Ectodermal cell (in vitro differentiated cells): ENCODE results near the gene NOP56. TPM values are rescaled to one million over a fixed set of nuclear protein-coding genes. Genes with fewer than 3 reads are reported as not detected.

ENCODE experiments used
- H3K27ac ChIP-seq: 2 replicates; pipeline ENCODE4 v1.7.0; 2013; ENCODE audit warnings: mild to moderate bottlenecking, low read depth, low read length; ENCODE audit not compliant: insufficient read depth, poor library complexity, severe bottlenecking
- H3K27me3 ChIP-seq: 2 replicates; pipeline ENCODE4 v1.7.0; 2013; ENCODE audit warnings: mild to moderate bottlenecking, low read length; ENCODE audit not compliant: insufficient read depth, control insufficient read depth, poor library complexity, severe bottlenecking
- H3K36me3 ChIP-seq: one replicate; pipeline ENCODE4 v1.7.0; 2013; ENCODE audit warnings: low read length; ENCODE audit not compliant: control insufficient read depth, insufficient read depth
- H3K4me1 ChIP-seq: one replicate; pipeline ENCODE4 v1.7.0; 2013; ENCODE audit warnings: low read length; ENCODE audit not compliant: control insufficient read depth, insufficient read depth
- H3K4me3 ChIP-seq: 2 replicates; pipeline ENCODE4 v1.7.0; 2013; ENCODE audit warnings: low read depth, low read length, control low read depth; ENCODE audit not compliant: insufficient read depth
- H3K9me3 ChIP-seq: 2 replicates; pipeline ENCODE4 v1.7.0; 2013; ENCODE audit warnings: mild to moderate bottlenecking, low read length, moderate library complexity; ENCODE audit not compliant: control insufficient read depth
- WGBS, 2 experiments: methylation state at CpG; one replicate each; pipeline ENCODE4 v1.1.7; 2013; ENCODE audit warnings: missing lambda C conversion rate in 2 of 2; 5-methylcytosine and 5-hydroxymethylcytosine counted together
- polyA plus RNA-seq, 4 experiments: library from polyadenylated mRNA; stranded (reverse); fragments of 50-300 nt; gene quantifications; one replicate each; pipeline ENCODE4 v1.2.3, GENCODE V29; 2013

Gene NOP56, protein sequence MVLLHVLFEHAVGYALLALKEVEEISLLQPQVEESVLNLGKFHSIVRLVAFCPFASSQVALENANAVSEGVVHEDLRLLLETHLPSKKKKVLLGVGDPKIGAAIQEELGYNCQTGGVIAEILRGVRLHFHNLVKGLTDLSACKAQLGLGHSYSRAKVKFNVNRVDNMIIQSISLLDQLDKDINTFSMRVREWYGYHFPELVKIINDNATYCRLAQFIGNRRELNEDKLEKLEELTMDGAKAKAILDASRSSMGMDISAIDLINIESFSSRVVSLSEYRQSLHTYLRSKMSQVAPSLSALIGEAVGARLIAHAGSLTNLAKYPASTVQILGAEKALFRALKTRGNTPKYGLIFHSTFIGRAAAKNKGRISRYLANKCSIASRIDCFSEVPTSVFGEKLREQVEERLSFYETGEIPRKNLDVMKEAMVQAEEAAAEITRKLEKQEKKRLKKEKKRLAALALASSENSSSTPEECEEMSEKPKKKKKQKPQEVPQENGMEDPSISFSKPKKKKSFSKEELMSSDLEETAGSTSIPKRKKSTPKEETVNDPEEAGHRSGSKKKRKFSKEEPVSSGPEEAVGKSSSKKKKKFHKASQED
- polyA plus RNA-seq (2013, experiment 1 of 4): 346 TPM
- 315 TPM for polyA plus RNA-seq (2013, experiment 2 of 4)
- polyA plus RNA-seq (2013, experiment 3 of 4): 297 TPM
- 300 TPM for polyA plus RNA-seq (2013, experiment 4 of 4)

DNA sequence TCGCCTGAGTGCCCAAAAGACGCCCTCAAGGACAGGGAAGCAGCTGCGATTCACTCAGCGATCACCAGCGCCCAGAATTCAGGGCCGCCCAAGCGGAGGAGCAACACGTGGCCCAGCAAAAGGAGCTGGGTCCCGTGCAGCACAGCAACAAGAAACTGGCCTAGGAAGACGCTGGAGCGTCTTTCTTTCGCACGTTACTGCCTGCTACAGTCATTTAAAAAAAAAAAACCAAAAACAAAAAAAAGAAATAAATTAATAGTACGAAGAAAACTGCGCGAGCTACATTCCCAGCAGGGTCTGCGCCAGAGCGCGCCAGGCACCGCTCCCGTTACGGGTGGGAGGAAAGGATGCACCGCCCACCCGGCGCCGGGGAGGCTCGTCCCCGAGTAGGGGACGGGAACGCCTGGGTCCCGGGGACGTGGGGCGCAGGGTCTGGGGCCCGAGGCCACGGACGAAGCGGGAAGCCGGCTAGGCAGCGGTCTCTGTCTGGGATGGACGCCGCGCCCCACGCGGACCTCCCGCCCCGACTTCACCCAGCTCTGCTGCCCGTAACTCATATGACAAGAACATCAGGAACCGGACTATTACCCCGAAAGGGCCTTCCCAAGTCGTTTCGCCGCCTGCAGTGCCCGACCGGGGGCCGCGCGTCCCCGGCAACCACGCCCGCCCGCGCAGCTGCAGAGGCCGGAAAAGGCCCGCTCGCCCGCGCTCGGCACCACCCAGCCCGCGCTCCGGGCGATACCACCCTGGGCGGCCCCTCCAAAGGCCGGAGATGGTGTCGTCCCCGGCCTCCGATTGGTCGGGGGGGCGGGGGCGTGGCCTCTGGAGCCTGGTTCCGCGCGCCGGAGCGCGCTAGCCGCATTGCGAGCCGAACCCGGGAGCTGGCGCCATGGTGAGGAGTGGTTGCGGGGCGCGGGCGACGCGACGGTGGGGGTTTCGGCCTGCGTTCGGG lies at the start of gene NOP56:
TSS of gene NOP56 (plus strand) at position 861 of the 952 bp plus-strand sequence. CDS start at position 890, 29 bp downstream.
- H3K27ac ChIP-seq: peak within 1 kb of the TSS; percentile 91
- WGBS, 2 experiments: 0% methylated on average over 98 to 101 of the region's 101 CpGs
- H3K9me3 ChIP-seq: no peaks in the 10 kb centered on the region
- H3K4me3 ChIP-seq: peak within 1 kb of the TSS; percentile 90
- peaks cover 33% of the 10 kb centered on the region for H3K36me3 ChIP-seq
- H3K4me1 ChIP-seq: peaks cover 15% of the 10 kb centered on the region
- no peaks in the 10 kb centered on the region for H3K27me3 ChIP-seq

DNA sequence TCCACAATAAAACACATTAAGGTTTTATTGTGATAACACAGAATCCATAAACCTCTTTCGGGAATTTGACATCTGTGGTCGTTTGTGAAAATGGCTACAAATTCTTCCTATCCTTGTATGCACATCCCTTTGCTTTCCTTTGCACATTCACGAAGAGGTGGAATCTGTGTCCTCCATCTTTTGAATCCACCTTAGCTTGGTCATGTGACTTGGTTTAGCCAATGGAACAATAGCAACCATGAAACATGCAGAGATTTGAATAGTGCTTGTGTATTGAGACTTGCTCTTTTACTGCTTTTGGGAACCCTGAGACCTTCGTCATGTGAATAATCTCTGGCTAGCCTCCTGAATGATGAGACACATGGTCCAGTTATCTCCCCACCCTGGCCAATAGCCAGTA lies 49.7 kb upstream of the NOP56 start:
- Histone ChIP-seq H3K4me1 (no peaks in the 10 kb centered on the region), H3K27ac (no peak overlapping the region), H3K27me3 (no peaks in the 10 kb centered on the region), H3K4me3 (no peak overlapping the region), H3K36me3 (no peaks in the 10 kb centered on the region), H3K9me3 (no peaks in the 10 kb centered on the region)
- WGBS, 2 experiments: 94 to 95% methylated on average over 4 of the region's 4 CpGs

DNA sequence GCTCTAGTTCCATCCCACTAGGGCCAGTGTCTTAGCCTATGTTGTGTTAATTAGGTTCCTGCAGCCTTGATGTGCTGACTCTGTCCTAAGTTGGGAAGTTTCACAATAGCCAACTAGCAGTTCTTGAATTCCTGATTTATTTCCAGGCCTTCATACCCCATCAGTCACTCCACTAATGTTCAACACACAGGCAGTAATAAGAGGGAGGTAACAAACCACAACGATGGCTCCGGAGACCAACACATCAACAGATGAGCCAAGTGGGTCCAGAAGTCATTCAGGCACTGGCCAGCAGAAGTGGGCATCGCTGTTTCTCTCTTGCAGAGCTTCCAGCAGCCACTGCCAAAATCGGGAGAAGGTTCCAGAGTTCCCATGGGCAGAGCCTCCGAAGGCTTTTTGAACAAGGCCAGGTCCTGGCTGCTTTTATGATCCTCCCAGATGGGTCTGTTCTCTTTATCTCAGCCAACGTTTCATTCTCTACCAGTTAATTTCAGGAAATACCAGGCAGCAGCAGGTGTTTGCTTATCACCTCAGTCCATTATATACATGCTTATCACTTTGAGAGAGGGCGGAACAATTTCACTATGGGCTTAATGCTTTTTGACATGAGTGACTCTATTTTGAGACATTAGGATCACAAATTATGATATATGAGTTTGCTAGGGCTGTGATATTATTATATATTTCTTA lies 48.5 kb upstream of the NOP56 start:
- no peak overlapping the region for H3K4me3 ChIP-seq
- H3K27me3 ChIP-seq: no peaks in the 10 kb centered on the region
- WGBS, 2 experiments: 89% methylated on average over 6 to 7 of the region's 7 CpGs
- no peaks in the 10 kb centered on the region for H3K9me3 ChIP-seq
- H3K27ac ChIP-seq: no peak overlapping the region
- no peaks in the 10 kb centered on the region for H3K36me3 ChIP-seq
- H3K4me1 ChIP-seq: no peaks in the 10 kb centered on the region

DNA sequence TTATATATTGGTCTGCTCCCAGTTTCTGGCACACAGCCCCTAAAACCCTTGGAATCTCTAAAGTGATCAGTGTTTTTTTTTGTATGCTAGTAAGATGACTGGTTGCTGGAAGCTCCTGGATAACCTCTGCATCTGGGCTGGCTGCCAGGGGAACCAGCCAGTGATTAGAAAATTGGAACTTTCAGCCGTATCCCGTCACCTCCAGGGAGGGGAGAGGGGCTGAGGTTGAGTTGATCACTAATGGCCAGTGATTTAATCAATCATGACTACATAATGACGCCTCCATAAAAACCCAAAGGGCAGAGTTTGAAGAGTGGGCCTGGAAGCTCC lies 48.0 kb upstream of the NOP56 start:
- H3K4me3 ChIP-seq: no peak overlapping the region
- no peaks in the 10 kb centered on the region for H3K4me1 ChIP-seq
- no peaks in the 10 kb centered on the region for H3K9me3 ChIP-seq
- H3K36me3 ChIP-seq: no peaks in the 10 kb centered on the region
- H3K27me3 ChIP-seq: no peaks in the 10 kb centered on the region
- WGBS, 2 experiments: 91 to 92% methylated on average over 3 of the region's 3 CpGs
- H3K27ac ChIP-seq: no peak overlapping the region

DNA sequence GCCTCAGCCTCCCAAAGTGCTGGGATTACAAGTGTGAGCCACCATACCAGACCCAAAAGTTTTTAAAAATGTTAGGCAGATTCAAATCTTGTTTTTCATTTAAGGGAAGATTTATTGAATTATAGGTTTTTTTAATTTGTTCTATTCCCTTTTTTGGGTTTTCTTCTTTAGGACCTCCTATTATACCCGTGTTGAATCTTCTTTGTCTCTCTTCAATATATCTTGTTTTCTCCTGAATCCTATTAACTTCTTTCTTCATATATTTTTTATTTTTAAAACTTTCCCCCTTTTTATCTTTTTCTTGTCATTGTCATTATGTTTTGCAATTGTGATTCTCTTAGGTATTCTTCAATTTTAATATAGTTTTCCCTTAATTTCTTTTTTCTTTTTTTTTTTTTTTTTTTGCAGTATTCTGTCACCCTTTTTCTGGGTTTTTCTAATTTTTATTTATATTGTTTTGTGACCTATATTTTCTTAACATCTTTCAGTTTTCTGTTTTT lies 45.9 kb upstream of the NOP56 start:
- Histone ChIP-seq H3K27ac (no peak overlapping the region), H3K9me3 (no peaks in the 10 kb centered on the region), H3K4me3 (no peak overlapping the region), H3K4me1 (no peaks in the 10 kb centered on the region), H3K36me3 (no peaks in the 10 kb centered on the region), H3K27me3 (no peaks in the 10 kb centered on the region)
- WGBS, 2 experiments: 90 to 100% methylated on average over 1 of the region's 1 CpG

DNA sequence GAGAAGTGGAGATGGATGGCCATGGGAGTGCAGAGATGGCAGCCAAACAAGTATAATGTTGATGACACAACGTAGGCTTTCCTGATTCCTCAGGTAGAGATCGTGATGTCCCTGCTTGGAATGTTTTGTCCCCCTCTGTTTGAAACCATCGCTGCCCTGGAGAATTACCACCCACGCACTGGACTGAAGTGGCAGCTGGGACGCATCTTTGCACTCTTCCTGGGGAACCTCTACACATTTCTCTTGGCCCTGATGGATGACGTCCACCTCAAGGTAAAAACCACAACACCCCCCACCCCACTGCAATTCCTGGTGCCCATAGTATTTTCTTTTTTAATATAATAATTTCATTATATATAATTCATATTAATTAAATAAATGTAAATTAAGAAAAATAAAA lies 42.1 kb upstream of the NOP56 start:
- Histone ChIP-seq H3K4me3 (no peak overlapping the region), H3K4me1 (no peaks in the 10 kb centered on the region), H3K9me3 (no peaks in the 10 kb centered on the region), H3K27me3 (no peaks in the 10 kb centered on the region), H3K27ac (no peak overlapping the region), H3K36me3 (no peaks in the 10 kb centered on the region)
- WGBS, 2 experiments: 92 to 97% methylated on average over 6 of the region's 6 CpGs

DNA sequence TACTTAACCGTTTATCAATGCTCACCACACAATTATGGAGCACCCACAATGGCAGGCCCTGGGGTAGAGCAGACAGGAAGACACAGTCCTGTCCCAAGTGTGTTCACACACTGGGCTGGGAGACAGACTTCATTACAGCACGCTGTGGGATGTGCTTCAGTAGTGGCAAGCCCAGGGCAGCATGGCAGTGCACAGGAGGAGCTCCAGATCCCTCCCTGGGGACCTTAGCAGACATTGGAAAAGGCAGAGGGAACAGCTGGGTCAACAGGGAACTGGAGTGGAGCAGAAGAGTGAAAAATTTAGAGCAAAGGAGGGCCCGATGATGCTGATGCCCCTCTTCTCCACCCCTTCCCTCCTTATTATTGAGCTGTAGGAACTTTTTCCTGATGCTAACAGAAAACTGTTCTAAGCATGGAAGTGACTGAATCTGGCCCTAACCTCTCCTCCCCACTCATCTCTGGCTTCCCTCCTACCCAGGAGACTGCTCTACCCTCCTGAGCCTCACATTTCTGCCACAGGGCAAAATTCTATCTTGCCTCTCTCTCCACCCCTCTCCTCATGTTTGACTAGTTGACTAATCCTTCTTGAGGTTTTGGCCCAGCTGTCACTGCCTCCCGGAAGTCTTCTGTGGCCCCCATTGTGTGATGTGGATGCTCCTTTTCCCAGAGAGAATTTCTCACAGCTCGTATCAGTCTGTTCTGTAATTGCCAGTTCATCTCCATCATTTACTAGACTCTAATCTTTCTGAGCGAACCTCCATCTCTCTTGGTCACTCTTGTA lies 41.3 kb upstream of the NOP56 start:
- Histone ChIP-seq H3K27ac (no peak overlapping the region), H3K4me1 (no peaks in the 10 kb centered on the region), H3K9me3 (no peaks in the 10 kb centered on the region), H3K27me3 (no peaks in the 10 kb centered on the region), H3K36me3 (no peaks in the 10 kb centered on the region), H3K4me3 (no peak overlapping the region)
- WGBS, 2 experiments: 81 to 86% methylated on average over 6 of the region's 6 CpGs

DNA sequence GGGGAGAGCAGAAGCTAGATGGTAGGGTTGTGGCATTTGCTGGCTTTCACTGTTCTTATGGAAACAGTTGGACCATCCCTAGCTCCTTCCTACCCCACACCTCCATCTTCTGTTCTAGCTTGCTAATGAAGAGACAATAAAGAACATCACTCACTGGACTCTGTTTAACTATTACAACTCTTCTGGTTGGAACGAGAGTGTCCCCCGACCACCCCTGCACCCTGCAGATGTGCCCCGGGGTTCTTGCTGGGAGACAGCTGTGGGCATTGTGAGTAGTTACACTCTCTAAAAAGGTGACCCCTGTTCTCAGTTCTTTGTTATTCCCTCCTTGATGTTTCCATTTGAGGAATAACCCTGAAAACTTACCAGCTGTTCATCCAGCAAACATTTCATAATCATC lies 40.4 kb upstream of the NOP56 start:
- H3K4me3 ChIP-seq: no peak overlapping the region
- no peak overlapping the region for H3K27ac ChIP-seq
- no peaks in the 10 kb centered on the region for H3K9me3 ChIP-seq
- no peaks in the 10 kb centered on the region for H3K4me1 ChIP-seq
- WGBS, 2 experiments: 90 to 92% methylated on average over 3 of the region's 3 CpGs
- H3K36me3 ChIP-seq: no peaks in the 10 kb centered on the region
- H3K27me3 ChIP-seq: no peaks in the 10 kb centered on the region

DNA sequence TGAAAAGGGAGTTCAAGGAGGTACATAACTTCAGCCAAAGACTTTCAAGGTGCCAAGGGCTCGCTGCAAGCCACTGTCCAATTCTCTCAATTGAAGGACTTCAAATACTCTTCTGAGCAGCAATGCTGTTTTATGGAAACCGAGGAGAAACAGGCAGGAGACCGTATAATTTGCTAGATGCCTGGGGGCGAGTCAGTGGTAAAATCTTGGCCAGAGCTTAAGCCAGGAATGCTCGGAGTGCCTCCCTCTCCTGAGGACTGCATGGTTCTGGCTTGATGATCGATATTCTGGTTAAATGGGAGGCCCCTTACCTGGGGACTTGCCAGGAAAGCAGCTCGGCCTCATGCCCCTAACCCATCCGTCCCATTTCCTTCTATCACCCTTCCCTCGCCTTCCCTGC lies 35.8 kb upstream of the NOP56 start:
- WGBS, 2 experiments: 86 to 88% methylated on average over 9 of the region's 9 CpGs

More for the DNA sequence above, 35.8 kb upstream of the NOP56 start:
- Histone ChIP-seq H3K4me3 (no peak overlapping the region), H3K36me3 (no peaks in the 10 kb centered on the region), H3K9me3 (no peaks in the 10 kb centered on the region), H3K27ac (no peak overlapping the region), H3K27me3 (no peaks in the 10 kb centered on the region), H3K4me1 (no peaks in the 10 kb centered on the region)
